GM19467 (cell line): ENCODE data around the gene TPPP.

Experiments
- ATAC-seq: cut with Tn5 transposase; IDR thresholded peaks from one replicate; pipeline ENCODE4 v1.9.1; 2021; ENCODE audit warnings: mild to moderate bottlenecking, moderate library complexity; ENCODE audit not compliant: unreplicated experiment

Gene TPPP

GRCh38 chr5:647727-648126, 45.4 kb downstream of the TPPP start:
- no peak for ATAC-seq

- no peak for ATAC-seq
These were observed 45.8 kb downstream of the TPPP start for GRCh38 chr5:647311-647710.

DNA sequence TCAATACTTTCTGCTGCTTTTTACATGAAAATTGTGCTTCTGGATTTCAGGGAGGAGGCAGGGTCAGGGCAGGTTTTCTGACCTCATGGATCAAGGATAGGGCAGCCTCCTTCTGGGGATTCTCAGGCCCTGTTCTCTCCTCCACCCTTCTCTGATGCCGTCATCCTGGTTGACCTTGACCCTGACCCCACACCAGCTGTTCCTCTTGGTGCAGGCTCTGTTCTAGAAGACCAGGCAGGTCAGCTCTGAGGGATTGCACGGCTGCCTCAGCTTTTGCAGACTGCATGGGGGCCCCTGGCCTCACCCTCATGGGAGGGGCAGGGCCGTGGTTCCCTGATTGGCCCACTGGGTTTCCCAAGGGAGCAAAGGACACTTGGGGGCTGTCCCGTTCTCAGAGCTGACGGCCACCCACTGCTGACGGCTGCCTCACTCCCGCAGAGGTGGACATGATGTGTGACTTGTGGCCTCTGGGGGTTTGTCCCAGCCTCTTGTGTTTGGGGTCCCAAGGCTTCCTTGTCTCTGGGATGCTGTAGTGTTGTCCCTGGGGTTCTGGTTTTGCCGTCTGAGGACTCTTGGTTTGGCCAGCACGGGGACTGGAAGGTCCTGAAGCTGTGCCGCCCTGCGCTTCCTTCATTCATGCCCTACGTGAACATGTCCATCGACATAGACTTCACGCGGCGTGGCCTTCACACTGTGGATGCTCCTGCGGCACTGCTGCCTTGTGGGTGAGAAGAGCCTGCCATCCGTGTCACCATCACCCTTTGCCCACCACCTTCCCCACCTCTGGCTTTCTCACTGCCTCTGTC, 46.6 kb downstream of the TPPP start:
- no peak for ATAC-seq

- ATAC-seq: no peak
These were observed 47.7 kb downstream of the TPPP start for GRCh38 chr5:645421-645820.

GRCh38 chr5:644971-645370, 48.2 kb downstream of the TPPP start:
- no peak for ATAC-seq

- no peak for ATAC-seq
These were observed 48.6 kb downstream of the TPPP start for GRCh38 chr5:644509-644908.

- no peak for ATAC-seq
These were observed 49.3 kb downstream of the TPPP start for GRCh38 chr5:643811-644271.

GRCh38 chr5:643351-643801, 49.8 kb downstream of the TPPP start:
- no peak for ATAC-seq

- no peak for ATAC-seq
These were observed 50.7 kb downstream of the TPPP start for GRCh38 chr5:642481-642880.

DNA sequence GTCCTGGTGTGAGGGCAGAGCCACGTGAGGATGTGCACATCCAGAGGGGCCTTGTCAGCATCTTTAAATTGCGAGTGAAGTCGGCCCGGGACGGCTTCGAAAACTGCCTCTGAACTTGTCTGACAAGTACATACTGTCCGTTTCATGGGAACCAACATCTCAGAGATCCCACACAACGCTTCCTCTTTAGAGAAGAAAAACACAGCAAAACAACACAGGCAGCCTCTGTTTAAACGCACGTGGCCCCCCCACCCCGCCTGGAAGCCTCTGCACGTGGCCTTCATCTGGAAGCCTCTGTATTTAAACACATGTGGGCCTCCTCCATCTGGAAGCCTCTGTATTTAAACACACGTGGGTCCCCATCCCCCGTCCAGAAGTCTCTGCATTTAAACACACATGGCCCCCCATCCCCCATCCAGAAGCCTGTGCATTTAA, 51.8 kb downstream of the TPPP start:
- ATAC-seq: no peak

DNA sequence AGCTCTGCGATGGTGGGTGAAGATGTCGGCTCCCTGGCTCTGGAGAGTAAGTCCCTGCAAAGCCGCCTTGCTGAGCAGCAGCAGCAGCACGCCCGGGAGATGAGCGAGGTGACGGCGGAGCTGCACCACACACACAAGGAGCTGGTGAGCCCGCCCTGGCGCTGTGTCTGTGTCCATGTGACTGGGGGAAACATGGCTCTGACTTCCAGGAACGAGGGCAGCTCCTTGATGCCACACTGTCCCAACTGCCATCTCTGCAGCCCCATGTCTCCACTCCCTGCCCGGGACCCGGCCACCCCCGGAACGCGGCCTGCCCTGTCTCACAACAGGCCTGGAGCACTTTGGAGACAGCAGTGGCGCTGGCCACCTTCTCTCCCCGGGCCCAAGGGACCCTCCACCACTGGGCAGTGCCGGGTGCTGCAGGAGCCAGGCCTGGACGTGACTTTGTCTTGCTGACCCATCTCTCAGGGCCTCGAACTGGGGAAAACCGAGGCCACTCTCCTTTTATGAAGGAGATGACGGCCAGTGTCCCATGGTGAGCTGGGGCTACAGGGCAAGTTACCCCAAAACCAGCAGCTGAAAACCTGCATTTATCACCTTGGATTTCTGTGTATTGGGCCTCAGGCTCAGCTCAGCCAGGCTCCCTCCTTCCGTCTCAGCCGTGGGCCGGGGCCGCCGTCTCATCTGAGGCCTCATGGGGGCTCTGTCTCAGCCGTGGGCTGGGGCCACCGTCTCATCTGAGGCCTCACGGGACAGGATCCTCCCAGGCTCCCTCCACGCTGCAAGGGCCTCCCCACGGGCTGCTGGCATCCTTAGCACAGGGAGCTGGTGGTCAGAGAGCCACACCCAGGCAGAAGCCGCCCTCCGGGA, 52.5 kb downstream of the TPPP start:
- ATAC-seq: no peak

DNA sequence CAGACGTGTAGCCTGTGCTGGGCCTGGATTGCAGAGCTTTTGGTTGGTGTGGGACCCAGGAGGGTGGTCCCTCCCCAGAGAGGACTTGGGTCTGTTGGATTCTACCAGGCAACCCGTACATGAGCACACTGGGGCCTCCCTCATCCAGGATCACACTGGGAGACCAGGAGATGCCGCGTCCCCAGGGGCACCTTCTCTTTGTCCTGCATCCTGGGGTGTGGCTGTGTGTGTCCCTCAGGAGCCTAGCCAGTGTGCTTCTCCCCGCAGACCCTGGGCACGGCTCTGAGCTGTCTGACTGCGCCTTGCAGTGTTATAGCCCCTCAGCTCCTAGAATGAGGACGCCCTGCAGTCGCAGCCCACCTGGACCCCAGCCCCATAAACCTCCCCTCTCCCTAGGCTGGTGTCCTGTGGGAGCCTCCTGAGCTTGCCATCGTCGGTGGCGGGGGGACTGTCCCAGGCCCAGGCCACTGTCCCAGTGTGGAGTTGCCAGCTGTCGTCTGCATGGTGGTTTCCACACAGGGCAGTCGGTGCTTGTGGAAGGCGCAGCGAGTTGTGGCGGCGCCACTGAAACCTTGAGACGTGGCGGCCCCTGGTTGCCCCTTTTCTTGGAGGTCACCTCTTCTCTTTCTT, 53.5 kb downstream of the TPPP start:
- ATAC-seq: no peak

GRCh38 chr5:639253-639530, 54.0 kb downstream of the TPPP start:
- ATAC-seq: no peak

DNA sequence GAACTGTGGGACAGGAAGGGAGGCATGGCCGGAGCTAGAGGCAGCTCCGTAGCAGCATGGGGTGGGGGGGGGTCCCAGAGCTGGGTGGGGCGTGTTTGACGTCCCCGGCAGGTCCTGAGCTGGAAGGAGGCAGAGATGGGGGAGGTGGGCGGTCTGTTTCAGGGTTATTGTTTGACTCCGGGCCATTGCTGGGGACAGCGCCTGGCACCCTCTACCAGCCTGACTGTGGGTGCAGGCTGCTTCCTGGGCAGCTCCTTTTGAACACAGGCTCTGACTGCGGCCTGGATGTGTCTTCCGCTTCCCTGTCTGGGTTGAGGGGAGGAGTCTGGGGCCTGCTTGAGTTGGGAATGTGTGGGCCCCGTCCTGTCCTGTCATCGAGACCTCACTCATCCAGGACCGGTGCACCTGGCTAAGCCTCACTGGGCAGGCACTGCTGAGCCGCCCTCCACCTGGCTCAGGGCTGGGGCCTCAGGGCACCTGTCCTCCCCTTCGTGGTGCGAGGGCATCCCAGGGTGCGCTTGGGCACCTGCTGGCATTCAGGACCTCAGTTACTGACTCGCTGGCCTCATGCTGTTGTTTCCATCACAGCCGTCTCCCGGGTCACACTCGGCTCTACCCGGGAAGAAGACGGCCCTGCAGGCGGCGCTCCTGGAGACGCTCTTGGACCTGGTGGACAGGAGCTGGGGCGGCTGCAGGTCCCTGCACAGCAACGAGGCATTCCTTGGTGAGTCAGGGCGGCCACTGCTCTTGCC, 54.5 kb downstream of the TPPP start:
- no peak for ATAC-seq

DNA sequence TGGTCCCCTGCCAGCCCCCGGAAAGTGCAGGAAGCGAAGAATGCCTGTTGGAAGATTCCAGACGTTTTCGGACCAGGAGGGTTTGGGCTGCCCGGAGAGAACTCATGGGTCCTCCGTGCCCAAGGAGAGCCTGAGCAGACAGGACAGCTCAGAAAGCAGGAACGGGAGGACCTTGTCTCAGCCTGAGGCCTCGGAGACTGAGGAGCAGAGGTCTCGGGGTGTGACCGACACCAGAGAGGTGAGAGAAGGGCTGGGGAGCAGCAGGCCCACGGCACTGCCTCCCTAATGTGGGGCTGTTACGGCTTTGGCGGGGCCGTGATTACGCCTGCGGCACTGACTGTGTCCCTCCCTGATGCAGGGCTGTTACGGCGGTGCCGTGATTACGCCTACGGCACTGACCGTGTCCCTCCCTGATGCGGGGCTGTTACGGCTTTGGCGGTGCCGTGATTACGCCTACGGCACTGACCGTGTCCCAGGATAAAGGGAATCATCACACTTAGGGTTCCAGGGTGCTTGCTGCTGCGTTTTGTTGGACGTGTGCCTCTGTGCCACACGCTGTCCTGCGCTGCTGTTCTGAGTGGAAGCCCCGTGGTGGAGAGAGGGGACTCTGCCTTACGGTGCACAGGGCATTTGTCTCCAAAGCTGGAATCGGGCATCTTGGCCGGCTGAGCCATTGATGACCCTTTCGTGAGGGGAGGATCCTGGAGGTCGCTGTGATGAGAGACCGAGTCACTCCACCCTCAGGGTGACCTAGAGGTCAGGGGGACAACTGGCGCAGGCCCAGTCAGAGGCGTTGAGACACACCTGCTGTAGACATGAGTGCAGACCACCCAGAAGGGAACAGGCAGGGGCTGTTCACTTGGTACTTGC, 55.3 kb downstream of the TPPP start:
- no peak for ATAC-seq

DNA sequence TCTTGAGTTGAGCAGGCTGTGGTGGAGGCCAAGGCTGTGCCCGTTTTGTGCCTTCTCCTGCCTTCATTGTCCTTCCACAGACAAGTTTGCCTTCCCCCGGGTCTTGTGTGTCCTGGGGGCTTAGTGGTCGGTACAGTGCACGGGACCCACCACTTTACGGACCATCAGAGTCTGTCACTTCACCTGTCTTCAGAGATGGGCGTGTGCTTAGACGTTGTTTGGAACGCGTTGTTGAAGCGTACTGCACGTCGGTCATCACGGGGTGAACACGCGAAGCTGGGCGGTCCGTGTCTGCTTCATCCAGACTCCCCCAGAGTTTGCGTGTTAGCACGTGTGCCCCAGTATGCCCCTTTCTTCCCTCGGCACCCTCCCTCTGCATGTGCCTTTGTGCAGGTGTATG, 56.2 kb downstream of the TPPP start:
- ATAC-seq: no peak

DNA sequence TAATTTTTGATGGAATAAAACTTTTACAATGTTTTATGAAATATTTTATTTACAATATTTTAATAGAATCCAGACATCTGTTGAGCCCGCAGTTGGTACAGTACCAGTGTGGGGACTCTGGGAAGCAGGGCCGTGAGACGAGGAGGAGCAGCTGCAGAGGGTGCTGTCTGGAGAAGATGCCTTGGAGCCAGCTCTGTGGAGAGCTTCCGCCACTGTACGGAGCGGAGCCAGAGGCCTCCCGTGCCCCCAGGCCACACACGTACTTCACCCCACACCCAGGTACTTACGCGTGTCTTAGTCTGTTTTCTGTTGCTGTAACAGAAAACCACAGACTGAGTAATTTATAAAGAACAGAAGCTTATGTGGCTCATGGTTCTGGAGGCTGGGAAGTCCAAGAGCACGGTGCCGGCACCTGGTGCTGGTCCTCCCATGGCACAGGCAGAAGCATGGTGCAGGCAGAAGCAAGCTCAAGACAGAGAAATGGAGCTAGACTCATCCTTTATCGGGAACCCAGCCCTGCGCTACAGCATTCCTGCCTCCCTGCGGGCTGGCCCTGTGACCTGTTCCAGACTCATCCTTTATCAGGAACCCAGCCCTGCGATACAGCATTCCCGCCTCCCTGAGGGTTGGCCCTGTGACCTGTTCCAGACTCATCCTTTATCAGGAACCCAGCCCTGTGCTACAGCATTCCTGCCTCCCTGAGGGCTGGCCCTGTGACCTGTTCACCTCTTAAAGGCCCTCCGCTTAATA, 57.7 kb downstream of the TPPP start:
- ATAC-seq: no peak

GRCh38 chr5:634191-634590, 59.0 kb downstream of the TPPP start:
- no peak for ATAC-seq

GRCh38 chr5:633501-633955, 59.6 kb downstream of the TPPP start:
- ATAC-seq: no peak
